Gastrocnemius medialis (tissue), 4 donors: ENCODE measurements around the gene INCA1. TPM values are rescaled to one million over a fixed set of nuclear protein-coding genes. Genes with fewer than 3 reads are reported as not detected.

ENCODE experiments used
- ATAC-seq, 2 donors: fragments of 150-250 bp; one replicate each; pipeline ENCODE4 v1.9.1; 2016
- DNase-seq, 2 donors: peaks; one replicate each; pipeline ENCODE4 v3.0.0-alpha.2; 2019
- H3K27ac ChIP-seq, 4 donors: fragments of 200-600 bp; sonication (generic); 1 replicate in 1 of 4; 2 replicates in 3 of 4; pipeline ENCODE4 v1.5.1; 2016 to 2018; ENCODE audit warnings: mild to moderate bottlenecking in 2 of 4, moderate library complexity in 1 of 4
- H3K27me3 ChIP-seq, 3 donors: fragments of 200-600 bp; sonication (generic) in 2 of 3; 1 replicate in 1 of 3; 2 replicates in 2 of 3; pipeline versions ENCODE4 v1.5.1 to v1.6.0; 2016 to 2019; ENCODE audit warnings: mild to moderate bottlenecking in 1 of 3, moderate library complexity in 1 of 3
- H3K36me3 ChIP-seq, 2 donors: fragments of 200-600 bp; sonication (generic) in 1 of 2; one replicate each; pipeline ENCODE4 v1.5.1; 2017 to 2018
- H3K4me1 ChIP-seq, 2 donors: fragments of 200-600 bp; sonication (generic) in 1 of 2; one replicate each; pipeline ENCODE4 v1.5.1; 2016 to 2017; ENCODE audit warnings: mild to moderate bottlenecking in 2 of 2
- H3K4me3 ChIP-seq, 4 donors: fragments of 200-600 bp; sonication (generic) in 3 of 4; 1 replicate in 1 of 4; 2 replicates in 3 of 4; pipeline ENCODE4 v1.5.1; 2016 to 2019; ENCODE audit warnings: mild to moderate bottlenecking in 2 of 4
- H3K9me3 ChIP-seq, 3 donors: fragments of 200-600 bp; sonication (generic) in 2 of 3; 1 replicate in 1 of 3; 2 replicates in 2 of 3; pipeline ENCODE4 v1.5.1; 2016 to 2019
- CTCF ChIP-seq, 5 experiments: fragments of 450-650 bp in 3 of 5; fragments of 200-600 bp in 2 of 5; sonication (generic) in 2 of 5; IDR thresholded peaks in 4 of 5; conservative IDR thresholded peaks in 1 of 5; 1 replicate in 4 of 5; 2 replicates in 1 of 5; pipeline ENCODE4 v1.5.1; 2016 to 2019; ENCODE audit warnings: antibody characterized with exemption in 5 of 5, mild to moderate bottlenecking in 3 of 5, moderate library complexity in 3 of 5
- POLR2A ChIP-seq, 2 donors: fragments of 450-650 bp; IDR thresholded peaks; one replicate each; pipeline ENCODE4 v1.6.1; 2017; ENCODE audit warnings: antibody characterized with exemption in 2 of 2, mild to moderate bottlenecking in 2 of 2, moderate library complexity in 2 of 2
- in situ Hi-C, 4 donors: fragments of 200-750 bp; cut with MboI; loops; one replicate each; pipeline versions ENCODE4 v1.15.0 to v1.8.0; 2017; ENCODE audit warnings: low sequenced_read_pairs in 4 of 4
- intact Hi-C: fragments of 100-400 bp; cut with DNase I; formaldehyde crosslinking; loops from one replicate; pipeline ENCODE4 v1.15.1; 2023; ENCODE audit warnings: low total_unique reads
- total RNA-seq, 4 donors: library from RNA; depleted of rRNA; stranded (reverse); fragments of >200 nt; gene quantifications; one replicate each; pipeline versions ENCODE4 v1.1.0 to v1.2.3, GENCODE V29; 2016

INCA1 gene
- total RNA-seq, 4 donors from 2014 or later = 1.9 to 5.7 (median 4.3) TPM

- Histone ChIP-seq H3K4me3 (peak within 1 kb of the TSS; percentile 85 to 99 (median 96)), H3K9me3 (no peaks in the 10 kb centered on the region), H3K36me3 (peaks cover 0 to 27% of the 10 kb centered on the region in 2 donors), H3K4me1 (peaks cover 52 to 58% of the 10 kb centered on the region in 2 donors), H3K27me3 (no peaks in the 10 kb centered on the region), H3K27ac (peak within 1 kb of the TSS; percentile 96 to 100 (median 98))
- intact Hi-C loops = loop anchor here (1.0 kb wide), 1 partner anchor 52 kb away; no protein-coding TSS in a partner anchor
- DNase-seq (peak; percentile 86 to 92), ATAC-seq (peak; percentile 47 to 64)
- TF ChIP-seq POLR2A (IDR thresholded peaks at IDR 0.05) (peak; percentile 91 to 96), CTCF (IDR thresholded peaks at IDR 0.05 in 4 of 5, conservative IDR thresholded peaks at IDR 0.05 in 1 of 5) (no peak)
- in situ Hi-C loops = no loop called here
Observed at GRCh38 chr17:4948166-4948930, 49.0 kb downstream of the INCA1 start, which contains the start of gene PFN1. Gene PFN1, minus strand, starts transcription at chr17:4948530. Its CDS starts 136 bp downstream, at chr17:4948394.

- Histone ChIP-seq H3K4me1 (peaks cover 45 to 51% of the 10 kb centered on the region in 2 donors), H3K27ac (peak overlapping the region; percentile 96 to 100 (median 98)), H3K9me3 (no peaks in the 10 kb centered on the region), H3K27me3 (no peaks in the 10 kb centered on the region), H3K4me3 (peak overlapping the region; percentile 85 to 99 (median 96)), H3K36me3 (peaks cover 0 to 35% of the 10 kb centered on the region in 2 donors)
- intact Hi-C loops (loop anchor here (1.0 kb wide), 1 partner anchor 53 kb away; no protein-coding TSS in a partner anchor), in situ Hi-C loops (no loop called here)
- DNase-seq (peak; percentile 48 to 56), ATAC-seq (peak; percentile 5 to 18)
- TF ChIP-seq POLR2A (IDR thresholded peaks at IDR 0.05) (no peak), CTCF (IDR thresholded peaks at IDR 0.05 in 4 of 5, conservative IDR thresholded peaks at IDR 0.05 in 1 of 5) (no peak)
Observed at GRCh38 chr17:4947411-4948165, 49.7 kb downstream of the INCA1 start.

GRCh38 chr17:4947010-4947410 is 50.3 kb downstream of the INCA1 start:
- H3K9me3 ChIP-seq = no peaks in the 10 kb centered on the region
- TF ChIP-seq CTCF (IDR thresholded peaks at IDR 0.05 in 4 of 5, conservative IDR thresholded peaks at IDR 0.05 in 1 of 5) = no peak
- no peak for TF ChIP-seq POLR2A (IDR thresholded peaks at IDR 0.05)
- H3K4me1 ChIP-seq = peaks cover 44 to 47% of the 10 kb centered on the region in 2 donors
- in situ Hi-C loops = no loop called here
- peaks cover 0 to 40% of the 10 kb centered on the region in 2 donors for H3K36me3 ChIP-seq
- DNase-seq (no peak), ATAC-seq (no peak)
- H3K4me3 ChIP-seq = peak overlapping the region; percentile 85 to 99 (median 96)
- no peaks in the 10 kb centered on the region for H3K27me3 ChIP-seq
- peak overlapping the region; percentile 96 to 100 (median 98) for H3K27ac ChIP-seq
- intact Hi-C loops = no loop called here

- TF ChIP-seq POLR2A (IDR thresholded peaks at IDR 0.05) (no peak), CTCF (IDR thresholded peaks at IDR 0.05 in 4 of 5, conservative IDR thresholded peaks at IDR 0.05 in 1 of 5) (no peak)
- DNase-seq (no peak), ATAC-seq (no peak)
- peaks cover 0 to 40% of the 10 kb centered on the region in 2 donors for H3K36me3 ChIP-seq
- intact Hi-C loops = no loop called here
- H3K9me3 ChIP-seq = no peaks in the 10 kb centered on the region
- H3K4me1 ChIP-seq = peaks cover 45 to 46% of the 10 kb centered on the region in 2 donors
- no peaks in the 10 kb centered on the region for H3K27me3 ChIP-seq
- in situ Hi-C loops = no loop called here
- peak overlapping the region; percentile 85 to 99 (median 96) for H3K4me3 ChIP-seq
- H3K27ac ChIP-seq = peak overlapping the region; percentile 96 to 100 (median 98)
Observed at GRCh38 chr17:4946312-4946976, 50.9 kb downstream of the INCA1 start.
